Measurements from ENCODE around the gene JAK1. TPM values are rescaled to one million over a fixed set of nuclear protein-coding genes. Genes with fewer than 3 reads are reported as not detected.
A peak's percentile ranks its signal among the peaks of the same experiment; 100 is the strongest.

Gene JAK1
- total RNA-seq, 2 experiments from 2014 or later, result 204 to 205 TPM

GRCh38 chr1:64974288-64974825 lies 8.0 kb upstream of the JAK1 start:
- H3K27ac Mint-ChIP-seq, result no peak overlapping the region
- no peaks in the 10 kb centered on the region for H3K27me3 Mint-ChIP-seq
- no peak overlapping the region for H3K4me3 Mint-ChIP-seq
- H3K36me3 Mint-ChIP-seq (ENCODE audit: low read depth), result no peaks in the 10 kb centered on the region
- ChIA-PET CTCF (no interaction called here), POLR2A (no interaction called here)
- no peaks in the 10 kb centered on the region for H3K4me1 Mint-ChIP-seq
- no peaks in the 10 kb centered on the region for H3K9me3 Mint-ChIP-seq
- no peak for DNase-seq

- Mint-ChIP-seq H3K36me3 (ENCODE audit: low read depth) (no peaks in the 10 kb centered on the region), H3K4me1 (peaks cover 1% of the 10 kb centered on the region), H3K9me3 (no peaks in the 10 kb centered on the region), H3K4me3 (no peak overlapping the region), H3K27ac (no peak overlapping the region), H3K27me3 (peaks cover 1% of the 10 kb centered on the region)
- POLR2A ChIA-PET, result no interaction called here
- no peak for DNase-seq
- CTCF ChIA-PET, result interaction anchor here (0.9 kb wide), 1 partner anchor 12 kb away, joined by 12 read pairs; no protein-coding TSS in a partner anchor
Observed at GRCh38 chr1:64973061-64973647, 6.8 kb upstream of the JAK1 start.

GRCh38 chr1:64969305-64970046 lies 3.1 kb upstream of the JAK1 start:
- Mint-ChIP-seq H3K4me3 (no peak overlapping the region), H3K27ac (no peak overlapping the region), H3K9me3 (no peaks in the 10 kb centered on the region), H3K4me1 (peaks cover 23% of the 10 kb centered on the region), H3K27me3 (peaks cover 3% of the 10 kb centered on the region), H3K36me3 (ENCODE audit: low read depth) (peaks cover 12% of the 10 kb centered on the region)
- POLR2A ChIA-PET, result no interaction called here
- no peak for DNase-seq
- CTCF ChIA-PET, result interaction anchor here (2.1 kb wide), 1 partner anchor 142 kb away, joined by 4 read pairs; no protein-coding TSS in a partner anchor

GRCh38 chr1:64967381-64967780 lies 1.0 kb upstream of the JAK1 start:
- H3K9me3 Mint-ChIP-seq, result no peaks in the 10 kb centered on the region
- DNase-seq, result no peak
- H3K36me3 Mint-ChIP-seq (ENCODE audit: low read depth), result peaks cover 14% of the 10 kb centered on the region
- ChIA-PET POLR2A (interaction anchor here (0.7 to 3.4 kb wide), 8 partner anchors 11 to 103 kb away, joined by 3 to 37 read pairs (median 14); no protein-coding TSS in a partner anchor), CTCF (interaction anchor here (0.9 to 1.8 kb wide), 2 partner anchors 11 to 103 kb away, joined by 3 to 5 read pairs; no protein-coding TSS in a partner anchor)
- H3K4me1 Mint-ChIP-seq, result peaks cover 40% of the 10 kb centered on the region
- H3K27ac Mint-ChIP-seq, result no peak overlapping the region
- H3K27me3 Mint-ChIP-seq, result peaks cover 3% of the 10 kb centered on the region
- H3K4me3 Mint-ChIP-seq, result peak overlapping the region; percentile 76

GRCh38 chr1:64965366-64966157 lies 787 bp downstream of the JAK1 start:
- Mint-ChIP-seq H3K4me3 (peak overlapping the region; percentile 81), H3K27ac (peak overlapping the region; percentile 88), H3K9me3 (no peaks in the 10 kb centered on the region), H3K4me1 (peaks cover 58% of the 10 kb centered on the region), H3K36me3 (ENCODE audit: low read depth) (peaks cover 27% of the 10 kb centered on the region), H3K27me3 (peaks cover 3% of the 10 kb centered on the region)
- ChIA-PET CTCF (no interaction called here), POLR2A (interaction anchor here (1.0 to 3.4 kb wide), 21 partner anchors 9 to 428 kb away, joined by 3 to 37 read pairs (median 5); no protein-coding TSS in a partner anchor)
- peak; percentile 83 for DNase-seq

GRCh38 chr1:64963466-64963865 lies 2.9 kb downstream of the JAK1 start:
- peaks cover 70% of the 10 kb centered on the region for H3K4me1 Mint-ChIP-seq
- H3K36me3 Mint-ChIP-seq (ENCODE audit: low read depth), result peaks cover 29% of the 10 kb centered on the region
- ChIA-PET POLR2A (interaction anchor here (1.8 to 3.3 kb wide), 2 partner anchors 39 to 44 kb away, joined by 4 to 14 read pairs; no protein-coding TSS in a partner anchor), CTCF (interaction anchor here (0.5 to 1.7 kb wide), 3 partner anchors 40 to 87 kb away, joined by 3 to 5 read pairs (median 3); no protein-coding TSS in a partner anchor)
- DNase-seq, result no peak
- H3K9me3 Mint-ChIP-seq, result no peaks in the 10 kb centered on the region
- peaks cover 3% of the 10 kb centered on the region for H3K27me3 Mint-ChIP-seq
- H3K27ac Mint-ChIP-seq, result peak overlapping the region; percentile 60
- peak overlapping the region; percentile 81 for H3K4me3 Mint-ChIP-seq

GRCh38 chr1:64962441-64962840 lies 3.9 kb downstream of the JAK1 start:
- CTCF ChIA-PET, result interaction anchor here (1.1 to 1.7 kb wide), 4 partner anchors 13 to 100 kb away, joined by 3 read pairs; no protein-coding TSS in a partner anchor
- Mint-ChIP-seq H3K4me1 (peaks cover 68% of the 10 kb centered on the region), H3K36me3 (ENCODE audit: low read depth) (peaks cover 29% of the 10 kb centered on the region)

GRCh38 chr1:64961923-64962322 lies 4.4 kb downstream of the JAK1 start:
- H3K4me1 Mint-ChIP-seq, result peaks cover 63% of the 10 kb centered on the region
- no peaks in the 10 kb centered on the region for H3K9me3 Mint-ChIP-seq
- no peak for DNase-seq
- peak overlapping the region; percentile 70 for H3K27ac Mint-ChIP-seq
- H3K36me3 Mint-ChIP-seq (ENCODE audit: low read depth), result peaks cover 29% of the 10 kb centered on the region
- ChIA-PET CTCF (interaction anchor here (1.1 to 1.7 kb wide), 4 partner anchors 11 to 101 kb away, joined by 3 to 12 read pairs (median 3); no protein-coding TSS in a partner anchor), POLR2A (interaction anchor here (0.9 to 3.3 kb wide), 14 partner anchors 8 to 1286 kb away, joined by 3 to 14 read pairs (median 4); no protein-coding TSS in a partner anchor)
- H3K27me3 Mint-ChIP-seq, result no peaks in the 10 kb centered on the region
- peak overlapping the region; percentile 50 for H3K4me3 Mint-ChIP-seq

More at GRCh38 chr1:64962441-64962840, 3.9 kb downstream of the JAK1 start:
- Mint-ChIP-seq H3K27me3 (no peaks in the 10 kb centered on the region), H3K9me3 (no peaks in the 10 kb centered on the region), H3K4me3 (peak overlapping the region; percentile 50), H3K27ac (peak overlapping the region; percentile 70)
- POLR2A ChIA-PET, result interaction anchor here (0.9 to 3.3 kb wide), 13 partner anchors 9 to 1285 kb away, joined by 3 to 14 read pairs (median 3); no protein-coding TSS in a partner anchor
- DNase-seq, result peak; percentile 59

- no peaks in the 10 kb centered on the region for H3K9me3 Mint-ChIP-seq
- H3K4me1 Mint-ChIP-seq, result peaks cover 60% of the 10 kb centered on the region
- H3K4me3 Mint-ChIP-seq, result peak overlapping the region; percentile 8
- DNase-seq, result no peak
- H3K27me3 Mint-ChIP-seq, result no peaks in the 10 kb centered on the region
- ChIA-PET CTCF (interaction anchor here (1.0 to 1.4 kb wide), 2 partner anchors 9 to 12 kb away, joined by 3 to 12 read pairs; no protein-coding TSS in a partner anchor), POLR2A (interaction anchor here (0.6 to 3.3 kb wide), 5 partner anchors 38 to 909 kb away, joined by 3 to 14 read pairs (median 6); no protein-coding TSS in a partner anchor)
- H3K36me3 Mint-ChIP-seq (ENCODE audit: low read depth), result peaks cover 28% of the 10 kb centered on the region
- peak overlapping the region; percentile 63 for H3K27ac Mint-ChIP-seq
Observed at GRCh38 chr1:64960731-64961130, 5.6 kb downstream of the JAK1 start.

GRCh38 chr1:64959986-64960385 lies 6.4 kb downstream of the JAK1 start:
- Mint-ChIP-seq H3K9me3 (no peaks in the 10 kb centered on the region), H3K27ac (no peak overlapping the region), H3K27me3 (no peaks in the 10 kb centered on the region), H3K4me3 (no peak overlapping the region), H3K4me1 (peaks cover 59% of the 10 kb centered on the region), H3K36me3 (ENCODE audit: low read depth) (peaks cover 21% of the 10 kb centered on the region)
- ChIA-PET CTCF (no interaction called here), POLR2A (interaction anchor here (1.0 to 2.2 kb wide), 2 partner anchors 37 to 87 kb away, joined by 3 to 8 read pairs; no protein-coding TSS in a partner anchor)
- no peak for DNase-seq

- CTCF ChIA-PET, result no interaction called here
- POLR2A ChIA-PET, result interaction anchor here (1.3 to 2.1 kb wide), 2 partner anchors 9 to 34 kb away, joined by 4 to 16 read pairs; partner anchors contain the start of gene JAK1
Observed at GRCh38 chr1:64956733-64957441, 9.5 kb downstream of the JAK1 start.

More at GRCh38 chr1:64956733-64957441, 9.5 kb downstream of the JAK1 start:
- Mint-ChIP-seq H3K9me3 (no peaks in the 10 kb centered on the region), H3K4me1 (peaks cover 45% of the 10 kb centered on the region), H3K4me3 (no peak overlapping the region), H3K27ac (no peak overlapping the region), H3K27me3 (no peaks in the 10 kb centered on the region), H3K36me3 (ENCODE audit: low read depth) (peaks cover 13% of the 10 kb centered on the region)
- peak; percentile 43 for DNase-seq
